Measurements from ENCODE around the gene PARVA.

DNA sequence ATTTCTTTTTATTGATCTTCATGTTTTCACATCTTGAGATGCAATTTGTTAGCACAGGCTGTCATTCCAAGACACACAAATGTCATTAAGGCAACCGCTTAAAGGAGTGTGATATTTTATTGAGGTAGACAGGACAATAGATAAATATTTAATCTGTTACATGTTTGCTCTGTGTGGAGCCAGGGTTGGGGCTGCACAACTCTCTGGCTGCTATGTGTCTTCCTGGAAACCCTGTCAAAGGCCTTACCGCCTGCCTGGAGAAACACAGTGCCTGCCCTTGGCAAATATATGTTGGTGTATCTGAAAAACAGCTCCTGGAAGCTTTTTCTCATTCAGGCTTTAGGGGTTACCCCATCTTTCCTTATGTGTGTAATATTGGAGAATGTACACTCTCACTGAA is 157.2 kb downstream of the PARVA start:
- TF ChIP-seq, protein P1, sequence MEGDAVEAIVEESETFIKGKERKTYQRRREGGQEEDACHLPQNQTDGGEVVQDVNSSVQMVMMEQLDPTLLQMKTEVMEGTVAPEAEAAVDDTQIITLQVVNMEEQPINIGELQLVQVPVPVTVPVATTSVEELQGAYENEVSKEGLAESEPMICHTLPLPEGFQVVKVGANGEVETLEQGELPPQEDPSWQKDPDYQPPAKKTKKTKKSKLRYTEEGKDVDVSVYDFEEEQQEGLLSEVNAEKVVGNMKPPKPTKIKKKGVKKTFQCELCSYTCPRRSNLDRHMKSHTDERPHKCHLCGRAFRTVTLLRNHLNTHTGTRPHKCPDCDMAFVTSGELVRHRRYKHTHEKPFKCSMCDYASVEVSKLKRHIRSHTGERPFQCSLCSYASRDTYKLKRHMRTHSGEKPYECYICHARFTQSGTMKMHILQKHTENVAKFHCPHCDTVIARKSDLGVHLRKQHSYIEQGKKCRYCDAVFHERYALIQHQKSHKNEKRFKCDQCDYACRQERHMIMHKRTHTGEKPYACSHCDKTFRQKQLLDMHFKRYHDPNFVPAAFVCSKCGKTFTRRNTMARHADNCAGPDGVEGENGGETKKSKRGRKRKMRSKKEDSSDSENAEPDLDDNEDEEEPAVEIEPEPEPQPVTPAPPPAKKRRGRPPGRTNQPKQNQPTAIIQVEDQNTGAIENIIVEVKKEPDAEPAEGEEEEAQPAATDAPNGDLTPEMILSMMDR (conservative IDR thresholded peaks at IDR 0.05; ENCODE audit: low read length), result no peak
- TF ChIP-seq EZH2phosphoT487 (IDR thresholded peaks at IDR 0.05; ENCODE audit: borderline replicate concordance, low read depth, low read length), result no peak
